ENCODE data around the gene DRC3.

The DRC3 gene

GRCh38 chr17:18025241-18025944, 52.7 kb downstream of the DRC3 start:
- no peak for DNase-seq

GRCh38 chr17:18025945-18026776, 53.5 kb downstream of the DRC3 start:
- no peak for DNase-seq

- no peak for DNase-seq
These were observed 54.6 kb downstream of the DRC3 start for GRCh38 chr17:18027280-18027679.

- DNase-seq = no peak
These were observed 55.7 kb downstream of the DRC3 start for GRCh38 chr17:18028114-18028951.

- no peak for DNase-seq
These were observed 56.4 kb downstream of the DRC3 start for GRCh38 chr17:18028952-18029540.

GRCh38 chr17:18031955-18032354, 59.3 kb downstream of the DRC3 start:
- DNase-seq = no peak

- DNase-seq = peak; percentile 70
These were observed 60.9 kb downstream of the DRC3 start for GRCh38 chr17:18033442-18034099.

GRCh38 chr17:18035704-18036103, 63.0 kb downstream of the DRC3 start:
- DNase-seq = no peak

GRCh38 chr17:18037486-18037885, 64.8 kb downstream of the DRC3 start:
- DNase-seq = no peak

- DNase-seq = no peak
These were observed 65.6 kb downstream of the DRC3 start for GRCh38 chr17:18038149-18038850.

GRCh38 chr17:18038861-18039534, 66.3 kb downstream of the DRC3 start, which contains the start of the genes ATPAF2 and GID4:
Gene ATPAF2 (minus strand): TSS chr17:18039168. CDS start chr17:18039013, 155 bp downstream.
Gene GID4 (plus strand): TSS chr17:18039408. CDS start chr17:18039465, 57 bp downstream.
- peak; percentile 100 for DNase-seq

GRCh38 chr17:18039535-18040260, 67.0 kb downstream of the DRC3 start:
- peak; percentile 49 for DNase-seq

- DNase-seq = no peak
These were observed 67.7 kb downstream of the DRC3 start for GRCh38 chr17:18040261-18040858.

- DNase-seq = no peak
These were observed 69.1 kb downstream of the DRC3 start for GRCh38 chr17:18041776-18042175.

GRCh38 chr17:18042983-18043382, 70.3 kb downstream of the DRC3 start:
- no peak for DNase-seq

GRCh38 chr17:18043491-18043890, 70.8 kb downstream of the DRC3 start:
- DNase-seq = no peak

- no peak for DNase-seq
These were observed 71.9 kb downstream of the DRC3 start for GRCh38 chr17:18044609-18045008.

GRCh38 chr17:18045691-18046350, 73.2 kb downstream of the DRC3 start:
- DNase-seq = no peak

- DNase-seq = no peak
These were observed 82.9 kb downstream of the DRC3 start for GRCh38 chr17:18055597-18055996.

Measured in femur (tissue), 1 donor.